SHP77 treated with DMSO at 0.1 percent for 48 hours (cell line): ENCODE data around the gene TIMM10B.

Experiments
- DNase-seq: peaks from one replicate; lab custom pipeline; 2025; lab: John Stamatoyannopoulos, UW

TIMM10B gene

GRCh38 chr11:6481012-6481923 is at the start of gene TIMM10B, which contains the start of gene ARFIP2:
Gene TIMM10B (plus strand): TSS chr11:6481501. CDS start chr11:6481517, 16 bp downstream.
Gene ARFIP2 (minus strand): TSS chr11:6481331. CDS start chr11:6480421, 910 bp downstream.
- peak; percentile 38 for DNase-seq

- no peak for DNase-seq
These were observed 49.4 kb upstream of the TIMM10B start for GRCh38 chr11:6431861-6432260.

- no peak for DNase-seq
These were observed 47.2 kb upstream of the TIMM10B start for GRCh38 chr11:6433998-6434660.

- no peak for DNase-seq
These were observed 43.9 kb upstream of the TIMM10B start for GRCh38 chr11:6437423-6437822.

GRCh38 chr11:6437993-6438392 is 43.3 kb upstream of the TIMM10B start:
- no peak for DNase-seq

GRCh38 chr11:6438979-6439571 is 42.2 kb upstream of the TIMM10B start:
- no peak for DNase-seq

- DNase-seq = no peak
These were observed 40.4 kb upstream of the TIMM10B start, which contains the start of gene HPX for GRCh38 chr11:6440906-6441358. Gene HPX (minus strand): TSS chr11:6440987. CDS start chr11:6440963, 24 bp downstream.

- DNase-seq = no peak
These were observed 38.9 kb upstream of the TIMM10B start for GRCh38 chr11:6442441-6442840.

GRCh38 chr11:6443269-6444003 is 37.9 kb upstream of the TIMM10B start:
- DNase-seq = no peak

GRCh38 chr11:6448574-6448973 is 32.7 kb upstream of the TIMM10B start:
- no peak for DNase-seq

- DNase-seq = no peak
These were observed 29.1 kb upstream of the TIMM10B start for GRCh38 chr11:6452219-6452618.

- no peak for DNase-seq
These were observed 28.1 kb upstream of the TIMM10B start for GRCh38 chr11:6453152-6453551.

GRCh38 chr11:6455070-6455469 is 26.2 kb upstream of the TIMM10B start:
- no peak for DNase-seq

- DNase-seq = no peak
These were observed 24.8 kb upstream of the TIMM10B start for GRCh38 chr11:6456361-6457073.

- no peak for DNase-seq
These were observed 23.6 kb upstream of the TIMM10B start for GRCh38 chr11:6457581-6458320.

- no peak for DNase-seq
These were observed 22.8 kb upstream of the TIMM10B start for GRCh38 chr11:6458352-6459098.

- no peak for DNase-seq
These were observed 22.2 kb upstream of the TIMM10B start for GRCh38 chr11:6459099-6459450.

GRCh38 chr11:6468712-6469495 is 12.4 kb upstream of the TIMM10B start:
- peak; percentile 11 for DNase-seq

GRCh38 chr11:6469599-6469998 is 11.7 kb upstream of the TIMM10B start:
- DNase-seq = no peak
